HS-5 (cell line): ENCODE results near the gene PDK4.
"Not testable (repeated sequence)": the region's sequence is repeated elsewhere in the genome, so short reads cannot be mapped to it uniquely, and the experiment has no call there.

Experiments
- DNase-seq: peaks from one replicate; pipeline ENCODE4 v3.0.0-alpha.2; 2012; ENCODE audit warnings: low read depth

PDK4 gene

GRCh38 chr7:95569720-95570119 lies 26.6 kb downstream of the PDK4 start:
- DNase-seq: no peak

- no peak for DNase-seq
Measured at GRCh38 chr7:95560674-95561073, 35.6 kb downstream of the PDK4 start.

GRCh38 chr7:95558864-95559263 lies 37.5 kb downstream of the PDK4 start:
- DNase-seq: no peak

- DNase-seq: no peak
Measured at GRCh38 chr7:95556777-95557176, 39.5 kb downstream of the PDK4 start.

GRCh38 chr7:95553939-95554338 lies 42.4 kb downstream of the PDK4 start:
- no peak for DNase-seq

- DNase-seq: not testable (repeated sequence)
Measured at GRCh38 chr7:95552010-95552926, 44.0 kb downstream of the PDK4 start.

GRCh38 chr7:95550546-95550945 lies 45.8 kb downstream of the PDK4 start:
- DNase-seq: no peak

- DNase-seq: peak; percentile 32
Measured at GRCh38 chr7:95549818-95550529, 46.3 kb downstream of the PDK4 start.

GRCh38 chr7:95547361-95548348 lies 48.7 kb downstream of the PDK4 start:
- no peak for DNase-seq

- no peak for DNase-seq
Measured at GRCh38 chr7:95546647-95547046, 49.7 kb downstream of the PDK4 start.

- no peak for DNase-seq
Measured at GRCh38 chr7:95545673-95546072, 50.6 kb downstream of the PDK4 start.

- peak; percentile 20 for DNase-seq
Measured at GRCh38 chr7:95545007-95545615, 51.2 kb downstream of the PDK4 start.

- no peak for DNase-seq
Measured at GRCh38 chr7:95544171-95544570, 52.1 kb downstream of the PDK4 start.

- no peak for DNase-seq
Measured at GRCh38 chr7:95543312-95543711, 53.0 kb downstream of the PDK4 start.

- DNase-seq: no peak
Measured at GRCh38 chr7:95540366-95540765, 56.0 kb downstream of the PDK4 start.

GRCh38 chr7:95539426-95539825 lies 56.9 kb downstream of the PDK4 start:
- no peak for DNase-seq

- DNase-seq: no peak
Measured at GRCh38 chr7:95537468-95537867, 58.8 kb downstream of the PDK4 start.

GRCh38 chr7:95536656-95537311 lies 59.5 kb downstream of the PDK4 start:
- DNase-seq: no peak

GRCh38 chr7:95535662-95536061 lies 60.7 kb downstream of the PDK4 start:
- DNase-seq: no peak

GRCh38 chr7:95534796-95535195 lies 61.5 kb downstream of the PDK4 start:
- no peak for DNase-seq
